HG03439 (cell line): ENCODE results near the gene PITRM1.

ENCODE experiments used
- ATAC-seq: cut with Tn5 transposase; IDR thresholded peaks from one replicate; pipeline ENCODE4 v1.9.1; 2021; ENCODE audit warnings: mild to moderate bottlenecking, moderate library complexity; ENCODE audit not compliant: unreplicated experiment

Gene PITRM1

DNA sequence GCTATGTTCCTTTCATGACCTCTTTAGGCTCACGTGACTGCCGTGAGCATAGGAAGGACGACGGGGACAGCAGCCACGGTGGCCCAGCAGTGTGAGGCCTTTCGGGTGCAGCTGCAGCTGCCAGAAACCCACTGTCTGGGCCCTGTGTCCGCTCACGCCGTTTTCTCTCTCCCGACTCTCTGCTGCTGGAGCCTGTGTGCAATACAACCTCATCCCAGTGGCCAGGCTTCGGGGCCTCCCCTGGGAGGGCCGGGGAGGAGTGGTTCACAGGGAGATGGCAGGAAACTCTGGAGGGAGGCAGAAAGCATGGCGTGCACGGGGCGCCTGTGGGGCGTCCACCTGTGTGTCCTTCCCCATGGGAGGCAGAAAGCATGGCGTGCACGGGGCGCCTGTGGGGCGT, 66.7 kb downstream of the PITRM1 start:
- ATAC-seq = no peak

DNA sequence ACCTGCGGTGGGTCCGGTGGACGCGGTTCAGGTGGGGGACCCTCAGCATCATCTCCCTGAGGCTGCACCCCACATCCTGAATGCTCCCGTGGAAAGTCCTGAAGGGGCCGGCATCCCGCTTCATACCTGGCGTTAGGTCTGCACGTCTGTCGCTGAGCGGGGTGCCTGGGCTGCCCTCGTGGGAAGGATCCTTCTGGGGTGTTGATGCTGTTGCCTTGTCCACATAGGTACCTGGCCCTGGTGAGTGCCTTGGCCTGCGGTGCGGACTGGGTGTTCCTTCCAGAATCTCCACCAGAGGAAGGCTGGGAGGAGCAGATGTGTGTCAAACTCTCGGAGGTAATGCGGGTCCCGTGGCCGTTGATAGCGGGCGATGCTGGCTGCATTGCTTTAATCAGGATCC, 67.4 kb downstream of the PITRM1 start:
- ATAC-seq = no peak

DNA sequence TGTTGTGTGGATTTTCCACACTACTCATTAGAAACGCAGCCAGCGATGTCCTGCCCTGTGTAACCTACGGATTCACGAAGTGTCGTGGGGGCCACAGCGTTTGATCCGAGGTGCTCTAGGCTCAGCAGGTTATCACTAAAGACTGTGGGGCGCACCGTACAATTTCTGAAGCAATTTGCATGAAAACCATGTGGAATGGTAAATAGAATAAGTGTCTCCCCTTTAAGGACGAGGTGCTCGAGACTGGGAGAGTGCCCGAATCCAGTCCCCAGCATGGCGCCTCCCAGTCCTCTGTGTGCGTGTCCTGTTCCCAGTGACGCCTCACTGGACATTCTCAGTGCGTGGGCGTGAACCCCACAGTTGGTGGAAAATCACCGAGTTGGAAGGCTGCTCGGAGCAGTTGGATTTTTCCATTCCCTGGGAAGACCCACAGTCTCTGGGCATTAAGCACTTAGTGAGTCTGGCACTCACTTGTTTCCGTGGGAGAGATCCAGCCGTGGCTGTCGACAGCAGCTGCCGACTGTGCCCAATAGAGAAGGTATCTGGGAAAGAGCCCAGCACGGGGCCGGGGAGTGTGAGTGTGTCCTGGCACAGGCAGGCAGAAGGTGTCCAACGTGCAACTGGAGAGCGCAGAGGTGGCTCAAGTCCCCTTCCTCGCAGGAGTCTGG, 68.2 kb downstream of the PITRM1 start:
- no peak for ATAC-seq

DNA sequence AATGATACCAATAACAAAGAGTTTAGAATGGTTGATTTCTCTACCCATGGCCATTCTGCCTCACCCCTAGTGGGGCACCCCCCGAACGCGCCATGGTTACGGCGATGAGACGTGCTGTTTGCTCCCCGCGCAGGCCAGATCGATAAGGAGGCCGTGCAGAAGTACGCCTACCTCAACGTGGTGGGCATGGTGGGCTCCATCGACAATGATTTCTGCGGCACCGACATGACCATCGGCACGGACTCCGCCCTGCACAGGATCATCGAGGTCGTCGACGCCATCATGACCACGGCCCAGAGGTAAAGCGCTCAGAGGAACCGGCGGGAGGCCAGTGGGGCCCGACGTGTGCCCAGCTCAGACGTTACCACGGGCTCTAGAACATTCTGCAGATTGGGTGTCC, 68.9 kb downstream of the PITRM1 start:
- no peak for ATAC-seq

DNA sequence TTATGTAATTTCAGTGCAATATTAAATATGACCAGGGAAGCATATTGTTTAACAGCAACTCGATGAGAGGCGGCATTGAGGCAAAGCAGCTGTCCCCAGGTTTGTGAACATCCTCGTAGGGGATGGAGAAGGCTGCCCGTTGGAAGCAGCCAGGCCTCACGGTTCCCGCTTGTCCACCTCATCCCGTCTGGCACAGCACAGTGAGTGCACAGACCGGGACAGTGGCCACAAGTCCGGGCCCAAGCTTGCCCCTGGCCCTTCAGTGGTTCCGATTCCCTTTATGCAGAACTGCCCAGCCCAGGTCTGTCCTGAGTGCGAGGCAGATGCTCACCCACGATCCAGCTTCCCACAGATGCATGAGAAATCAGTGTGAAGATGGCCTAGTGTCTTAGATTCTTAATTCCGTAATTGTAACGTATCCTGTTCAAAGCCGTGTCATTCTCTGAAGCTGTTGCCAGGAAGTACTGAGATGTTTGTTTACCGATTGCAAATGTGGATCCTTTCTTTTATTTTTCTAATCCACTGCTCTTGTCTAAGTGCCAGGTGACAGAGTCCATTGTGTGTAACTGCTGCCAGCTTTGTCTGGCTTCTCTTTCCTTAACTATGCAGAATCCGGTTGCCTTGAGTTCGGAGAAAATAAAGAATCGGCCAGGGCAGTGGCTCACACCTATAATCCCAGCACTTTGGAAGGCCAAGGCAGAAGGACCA, 69.7 kb downstream of the PITRM1 start:
- no peak for ATAC-seq

DNA sequence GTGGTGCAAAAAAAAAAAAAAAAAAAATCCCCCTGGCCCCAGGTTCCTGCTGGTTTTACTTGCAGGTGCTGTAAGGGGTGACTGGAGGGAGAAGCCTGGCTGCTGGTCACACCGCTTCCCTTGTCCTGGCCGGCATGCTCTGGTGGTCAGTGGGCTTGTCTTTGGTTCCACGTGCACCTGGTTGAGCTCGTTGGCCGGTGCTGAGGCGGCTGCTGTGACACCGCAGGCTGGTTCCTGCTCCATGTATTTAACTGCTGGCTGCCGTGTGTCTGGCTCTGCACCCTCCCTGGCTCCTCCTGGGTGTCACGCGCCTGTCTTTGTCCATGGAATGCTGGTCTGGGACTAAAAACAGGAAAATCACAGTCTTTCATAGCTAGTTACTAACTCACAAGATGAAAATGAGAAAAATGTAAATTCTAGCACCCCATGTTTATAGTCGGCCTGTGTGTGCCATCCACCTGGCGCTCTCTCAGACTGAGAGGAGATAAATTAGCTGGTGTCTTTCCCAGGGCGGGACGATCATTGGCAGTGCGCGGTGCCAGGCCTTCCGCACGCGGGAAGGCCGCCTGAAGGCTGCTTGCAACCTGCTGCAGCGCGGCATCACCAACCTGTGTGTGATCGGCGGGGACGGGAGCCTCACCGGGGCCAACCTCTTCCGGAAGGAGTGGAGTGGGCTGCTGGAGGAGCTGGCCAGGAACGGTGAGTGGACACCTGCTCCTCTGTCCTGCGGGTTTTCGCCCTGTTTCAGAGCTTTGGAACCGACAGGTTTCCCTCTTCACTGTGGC, 71.5 kb downstream of the PITRM1 start:
- no peak for ATAC-seq

DNA sequence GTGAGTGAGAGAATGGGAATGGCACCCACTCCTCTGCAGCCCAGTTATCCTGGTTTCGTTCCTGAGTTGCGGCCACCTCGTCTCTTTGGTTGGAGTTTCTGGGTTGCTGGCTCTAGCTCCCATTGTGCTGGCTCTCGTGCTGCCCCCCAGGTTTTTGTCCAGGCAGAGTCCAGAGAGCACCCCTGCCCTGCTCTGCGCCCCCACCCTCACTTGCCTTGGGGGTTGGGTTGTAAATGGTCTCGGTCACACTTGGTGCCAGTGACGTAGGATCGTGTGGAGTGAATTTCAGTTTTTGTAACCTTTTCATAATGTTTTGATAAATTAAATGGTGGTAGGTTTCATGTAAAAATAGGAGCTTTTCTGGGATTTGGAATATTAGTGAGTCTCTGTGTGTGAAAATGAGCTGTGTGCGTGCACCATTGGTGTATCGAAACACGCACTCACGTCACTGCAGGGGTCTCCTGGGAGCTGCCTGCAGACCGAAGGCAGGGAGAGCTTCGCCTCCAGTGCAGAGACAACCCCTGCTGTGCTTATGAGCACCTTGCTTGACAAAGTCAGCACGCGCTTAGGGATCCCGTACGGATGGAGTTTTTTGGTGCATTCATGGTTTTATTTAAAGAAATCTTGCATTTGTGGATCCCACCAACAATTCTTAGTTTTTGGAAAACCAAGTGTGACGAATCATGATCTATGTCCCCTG, 72.3 kb downstream of the PITRM1 start:
- no peak for ATAC-seq

DNA sequence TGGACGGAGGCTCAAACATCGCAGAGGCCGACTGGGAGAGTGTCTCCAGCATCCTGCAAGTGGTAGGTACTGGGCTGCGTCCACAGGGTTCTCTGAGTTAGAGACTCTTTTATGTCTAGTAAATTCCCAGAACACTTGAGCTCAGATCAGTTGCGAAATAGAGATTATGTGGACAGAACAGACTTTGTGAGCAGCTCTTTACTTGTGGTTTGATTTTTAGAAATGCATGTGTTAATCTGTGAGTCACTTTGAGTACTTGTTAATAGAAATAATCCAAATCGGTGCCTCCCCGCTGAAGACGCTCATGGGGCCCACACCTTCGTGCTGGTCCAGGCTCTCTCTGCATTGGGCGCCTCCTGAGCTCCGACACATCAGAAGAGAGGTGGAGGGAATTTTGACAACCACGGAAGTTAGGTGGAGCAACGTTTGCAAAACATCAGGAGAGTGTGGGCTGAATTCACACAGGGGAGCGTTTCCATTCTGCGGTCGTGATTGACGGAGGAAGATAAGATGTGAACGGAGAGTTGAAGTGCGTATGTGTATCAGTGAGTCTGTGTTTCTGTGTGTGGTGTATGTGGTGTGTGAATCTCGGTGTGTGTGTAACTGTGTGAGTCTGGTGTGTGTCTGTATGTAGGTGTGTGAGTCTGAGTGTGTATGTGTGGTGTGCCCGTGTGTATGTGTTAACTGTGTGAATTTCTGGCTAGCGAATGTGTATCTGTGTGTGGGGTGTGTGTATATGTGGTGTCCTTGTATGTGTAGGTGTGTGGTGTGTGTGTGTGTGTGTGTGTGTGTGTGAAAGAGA, 73.1 kb downstream of the PITRM1 start:
- ATAC-seq = no peak

DNA sequence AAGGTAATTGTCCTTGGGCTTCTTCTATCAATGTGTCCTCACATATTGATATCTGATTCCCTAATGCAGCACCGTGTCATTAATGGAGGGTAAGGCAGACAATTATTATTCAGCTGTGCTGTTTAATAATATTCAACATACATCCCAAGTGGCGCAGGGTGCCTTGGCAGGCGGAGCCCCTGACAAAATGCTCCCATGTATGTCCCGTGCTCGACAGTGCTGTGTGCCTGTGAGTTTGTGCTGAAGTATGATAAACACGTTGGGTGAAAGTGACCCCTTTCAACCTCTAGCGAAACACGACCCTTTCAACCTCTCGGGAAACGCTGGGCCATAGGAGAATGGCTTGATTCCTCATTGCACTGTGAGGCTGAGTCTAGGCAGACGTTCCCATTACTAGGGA, 73.9 kb downstream of the PITRM1 start:
- no peak for ATAC-seq

DNA sequence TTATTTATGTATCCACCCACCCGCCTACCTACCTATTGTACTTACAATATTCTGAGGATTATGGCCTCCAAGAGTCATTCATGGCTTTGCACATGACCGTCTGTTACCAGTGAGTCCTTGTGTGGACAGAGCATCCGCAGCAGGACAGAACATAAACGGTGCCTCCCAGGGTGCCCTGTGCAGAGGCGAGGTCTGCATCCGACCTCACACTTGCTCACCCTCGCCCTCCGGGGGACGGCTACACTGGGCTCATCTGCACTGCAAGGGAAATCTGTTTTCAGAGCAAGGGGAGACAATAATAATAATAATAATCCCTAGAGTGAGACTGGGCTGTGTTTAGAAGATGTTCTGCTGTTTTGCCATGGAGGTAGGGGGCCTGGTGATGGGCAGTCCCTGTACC, 75.4 kb downstream of the PITRM1 start:
- no peak for ATAC-seq

DNA sequence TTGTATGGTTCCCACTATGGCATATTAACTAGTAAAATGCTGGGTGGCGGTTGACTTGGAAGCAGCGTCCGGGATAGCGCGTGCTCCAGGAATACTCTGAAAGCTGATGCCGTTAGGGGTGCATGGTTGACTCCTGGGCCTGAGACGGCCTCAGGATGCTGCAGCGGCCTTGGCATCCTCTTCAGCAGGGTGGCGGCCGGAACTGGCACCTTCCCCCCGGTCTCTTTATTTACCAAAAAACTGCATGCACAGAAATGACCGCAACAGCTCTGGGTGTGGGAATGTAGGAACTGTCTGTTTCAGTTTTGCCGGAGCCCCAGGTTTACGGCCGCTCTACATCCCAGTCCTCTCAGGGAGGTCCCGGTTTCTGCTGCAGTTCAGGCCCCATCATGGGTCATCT, 76.4 kb downstream of the PITRM1 start:
- ATAC-seq = no peak

DNA sequence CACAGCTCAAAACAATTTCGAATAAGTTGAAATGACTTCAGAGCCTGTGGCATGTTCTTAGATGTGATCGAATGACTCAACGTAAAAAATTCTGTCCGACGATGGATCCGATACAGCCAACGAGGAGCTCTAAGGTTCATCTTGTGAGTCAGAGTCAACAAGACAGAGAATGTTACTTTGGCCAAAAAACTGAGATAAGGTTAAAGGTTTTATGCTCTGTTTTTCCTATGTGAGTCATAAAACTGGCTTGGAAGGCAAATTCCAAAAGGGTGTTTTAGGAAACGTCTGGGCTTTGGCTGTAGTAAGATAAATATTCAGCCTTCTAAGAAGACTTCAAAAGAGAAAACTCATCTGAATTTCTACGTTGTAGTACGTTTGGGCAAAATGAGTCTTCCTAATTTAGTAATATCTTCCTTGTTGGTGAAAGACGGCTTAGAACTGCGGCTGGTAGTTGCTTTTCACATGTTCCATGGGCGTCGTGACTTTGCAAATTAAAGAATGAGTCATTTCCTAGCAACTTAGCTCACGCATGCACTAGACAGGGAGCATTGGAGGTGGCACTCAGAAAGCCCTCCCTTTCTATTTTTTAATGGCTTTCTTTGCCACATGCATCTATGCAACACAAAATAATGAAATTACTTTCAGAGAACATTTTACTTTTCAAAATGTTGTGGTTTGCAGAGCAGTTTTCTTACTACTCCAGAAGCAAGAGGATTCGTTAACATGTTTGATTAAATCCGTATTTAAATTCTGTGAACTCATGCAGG, 77.0 kb downstream of the PITRM1 start:
- no peak for ATAC-seq

DNA sequence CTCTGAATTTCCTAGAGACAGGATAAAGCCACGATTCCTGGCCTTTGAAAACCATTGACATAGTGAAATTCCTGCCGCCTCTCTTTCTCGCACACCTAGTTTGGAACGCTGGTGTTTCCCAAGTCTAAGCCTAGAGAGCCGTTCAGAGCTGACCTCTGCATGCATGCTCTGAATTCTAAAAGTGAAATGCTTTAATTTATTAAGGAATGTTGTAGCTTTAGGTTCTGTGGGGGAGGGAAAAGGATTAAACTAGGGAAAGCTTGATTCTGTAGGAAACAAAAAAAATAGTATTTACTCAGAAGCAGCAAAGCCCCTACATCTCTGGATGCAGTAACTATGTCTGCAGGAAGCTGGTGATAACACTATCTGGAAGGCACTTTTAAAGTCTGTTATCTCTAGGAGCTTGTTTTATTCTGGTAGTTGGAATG, 78.0 kb downstream of the PITRM1 start:
- ATAC-seq = no peak

DNA sequence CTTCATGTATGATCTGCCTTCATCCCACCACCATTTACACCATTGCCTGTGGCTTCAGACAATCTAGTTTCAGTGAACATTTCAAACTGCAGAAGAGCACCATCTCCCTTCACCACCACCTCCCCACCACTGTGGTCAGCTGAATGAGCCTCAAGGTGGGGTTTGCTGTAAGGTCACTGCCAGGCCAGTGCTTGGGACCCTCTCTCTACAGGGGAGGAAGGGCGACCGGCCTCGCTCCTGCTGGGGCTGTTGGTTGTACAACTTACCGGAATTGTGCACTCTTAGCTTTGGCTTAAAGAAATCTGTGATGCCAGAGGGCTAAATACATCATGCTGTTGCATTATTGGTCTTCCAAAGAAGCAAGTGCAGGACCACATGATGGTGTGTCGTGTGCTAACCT, 78.6 kb downstream of the PITRM1 start:
- no peak for ATAC-seq

DNA sequence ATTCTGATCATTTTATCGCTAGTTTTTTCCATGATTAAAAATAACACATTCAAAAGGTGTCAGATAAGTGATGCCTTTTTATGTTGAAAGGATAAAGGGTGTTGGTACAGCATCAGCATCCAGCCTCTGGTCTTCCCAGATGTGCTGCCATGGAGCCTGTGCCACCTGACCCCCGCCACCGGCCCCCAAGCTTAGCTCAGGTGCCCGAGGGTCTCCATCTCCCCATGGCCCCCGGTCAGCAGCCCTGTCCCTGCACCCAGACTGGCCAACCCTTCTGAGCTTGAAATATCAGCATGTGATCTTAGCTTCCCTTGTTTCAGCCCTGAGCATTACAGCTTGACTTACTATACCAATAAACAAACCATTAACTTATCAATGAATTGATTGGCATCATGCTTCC, 80.7 kb downstream of the PITRM1 start:
- no peak for ATAC-seq

DNA sequence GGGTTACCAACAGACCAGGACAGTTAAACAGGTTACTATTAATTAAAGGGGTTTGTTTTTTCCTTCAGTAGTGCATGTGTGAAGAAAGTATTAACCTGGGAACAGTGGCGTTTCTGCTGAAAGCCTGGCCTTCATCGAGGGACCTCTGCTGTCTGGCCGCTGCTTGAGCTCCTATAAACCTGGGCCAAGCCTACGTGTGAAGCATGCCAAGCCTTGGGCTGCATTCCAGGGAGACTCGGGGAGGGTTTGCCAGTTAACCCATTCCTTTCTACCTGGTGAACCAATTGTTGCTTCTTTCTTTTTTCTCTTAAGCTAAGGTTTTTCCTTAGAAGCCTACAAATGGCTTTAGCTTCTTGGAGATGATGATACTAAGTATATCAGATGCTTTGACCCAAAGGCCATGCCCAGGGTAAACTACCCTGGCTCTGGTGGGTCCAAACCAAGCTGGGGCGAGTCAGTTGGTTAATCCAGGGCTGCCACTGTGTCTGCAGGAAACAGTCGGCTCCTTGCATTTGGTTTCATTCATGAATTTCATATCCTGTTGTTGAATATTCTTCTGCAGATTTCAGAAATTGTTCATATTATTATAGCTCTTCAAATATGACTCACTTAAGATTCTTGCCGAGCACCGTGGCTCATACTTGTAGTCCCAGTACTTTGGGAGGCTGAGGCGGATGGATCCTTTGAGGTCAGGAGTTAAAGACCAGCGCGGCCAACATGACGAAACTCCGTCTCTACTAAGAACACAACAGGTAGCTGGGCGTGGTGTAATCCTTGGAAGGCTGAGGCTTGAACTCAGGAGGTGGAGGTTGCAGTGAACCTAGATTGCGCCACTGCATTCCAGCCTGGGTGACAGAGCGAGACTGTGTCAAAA, 81.4 kb downstream of the PITRM1 start:
- no peak for ATAC-seq

DNA sequence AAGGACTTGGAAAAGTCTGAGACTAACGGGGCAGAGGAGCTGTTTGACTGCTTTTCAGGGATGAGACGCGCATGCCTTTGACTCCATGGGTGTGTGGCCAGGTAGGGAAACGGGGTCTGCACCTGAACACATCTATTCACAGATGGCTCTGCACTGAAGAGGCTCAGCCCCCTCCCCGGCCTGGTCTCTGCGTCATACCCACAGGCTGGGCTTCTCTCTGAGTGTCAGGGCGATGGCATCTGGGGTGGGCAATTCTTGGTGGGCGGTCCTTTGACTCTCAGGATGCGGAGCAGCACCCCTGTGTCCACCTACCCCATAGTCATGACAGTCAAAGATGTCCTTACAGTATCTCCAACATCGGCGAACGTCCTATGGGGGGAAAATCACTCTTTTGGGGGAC, 82.2 kb downstream of the PITRM1 start:
- ATAC-seq = no peak
